Endothelial cell of umbilical vein (primary cell): ENCODE measurements around the gene HLA-DQA2. TPM values are rescaled to one million over a fixed set of nuclear protein-coding genes. Genes with fewer than 3 reads are reported as not detected.

Experiments used
- BruUV-seq: library from RNA; stranded (reverse); fragments of 400-500 nt; replicated peaks from 2 replicates; lab custom pipeline; 2021; lab: Mats Ljungman, UMichigan
- CTCF ChIA-PET: fragments of 300-600, 350-600 bp; sonication (Branson Sonifier 250); formaldehyde crosslinking; loops from one replicate; lab custom pipeline; 2021; ENCODE audit warnings: antibody characterized with exemption, inconsistent platforms; lab: Charles Lee
- POLR2A ChIA-PET: fragments of 300-600, 350-600 bp; sonication (Branson Sonifier 250); formaldehyde crosslinking; loops from one replicate; lab custom pipeline; 2021; ENCODE audit warnings: antibody characterized with exemption, inconsistent platforms; lab: Charles Lee
- DNase-seq: peaks from one replicate; pipeline ENCODE4 v3.0.0-alpha.2; 2011; ENCODE audit warnings: low read depth, low spot score
- FAIRE-seq: peaks from 2 replicates; lab custom pipeline; 2011; peaks lifted over from hg19 to GRCh38; lab: Jason Lieb, UNC
- H2AFZ ChIP-seq: 2 replicates; pipeline ENCODE4 v1.6.0; 2012; ENCODE audit warnings: low read depth, low read length, control low read depth, inconsistent platforms
- H3K27ac ChIP-seq: 2 replicates; pipeline ENCODE4 v1.5.1; 2011; ENCODE audit warnings: low read depth, mild to moderate bottlenecking, control low read depth, low read length, moderate library complexity; ENCODE audit not compliant: insufficient read depth
- H3K27me3 ChIP-seq, 2 experiments: 2 replicates each; pipeline versions ENCODE4 v1.6.0 to v1.6.1; 2011; ENCODE audit warnings: low read length in 2 of 2, mixed read lengths in 1 of 2; ENCODE audit not compliant: control insufficient read depth in 2 of 2, insufficient read depth in 2 of 2
- H3K36me3 ChIP-seq, 2 experiments: 2 replicates in 1 of 2; 3 replicates in 1 of 2; pipeline ENCODE4 v1.5.1; 2011; ENCODE audit warnings: low read length in 2 of 2, mild to moderate bottlenecking in 1 of 2, moderate library complexity in 1 of 2; ENCODE audit not compliant: control insufficient read depth in 2 of 2, insufficient read depth in 2 of 2; ENCODE audit errors: extremely low read depth in 1 of 2
- H3K4me1 ChIP-seq: 3 replicates; pipeline ENCODE4 v1.5.1; 2011; ENCODE audit warnings: mild to moderate bottlenecking, low read length; ENCODE audit not compliant: control insufficient read depth, insufficient read depth; ENCODE audit errors: extremely low read depth
- H3K4me2 ChIP-seq: 2 replicates; pipeline ENCODE4 v1.6.1; 2011; ENCODE audit warnings: low read length, control low read depth, mixed read lengths; ENCODE audit not compliant: insufficient read depth
- H3K4me3 ChIP-seq, 3 experiments: fragments of 200-600 bp in 1 of 3; sonication (generic), shearing (Covaris generic) in 1 of 3; replicated peaks in 1 of 3; 2 replicates each; pipeline ENCODE4 v1.5.1; 2011 to 2016; ENCODE audit warnings: control low read depth in 3 of 3, low read length in 3 of 3, mild to moderate bottlenecking in 2 of 3, inconsistent platforms in 1 of 3, low read depth in 1 of 3, moderate library complexity in 1 of 3; ENCODE audit not compliant: insufficient read depth in 1 of 3
- H3K79me2 ChIP-seq: 2 replicates; pipeline ENCODE4 v1.6.0; 2012; ENCODE audit warnings: low read length, inconsistent platforms; ENCODE audit not compliant: control insufficient read depth, insufficient read depth
- H3K9ac ChIP-seq: replicated peaks from 2 replicates; pipeline ENCODE3; 2011; ENCODE audit warnings: low read length, control low read depth; ENCODE audit not compliant: insufficient read depth; ENCODE audit errors: extremely low read depth
- H3K9me1 ChIP-seq: replicated peaks from 3 replicates; pipeline ENCODE4 v1.6.0; 2011; ENCODE audit warnings: mild to moderate bottlenecking, low read length; ENCODE audit not compliant: control insufficient read depth, insufficient read depth; ENCODE audit errors: extremely low read depth
- H3K9me3 ChIP-seq: replicated peaks from 2 replicates; pipeline ENCODE4 v1.5.1; 2012; ENCODE audit warnings: low read length, inconsistent platforms; ENCODE audit not compliant: control insufficient read depth, insufficient read depth
- H4K20me1 ChIP-seq: replicated peaks from 2 replicates; pipeline ENCODE3; 2011; ENCODE audit warnings: mild to moderate bottlenecking, low read length; ENCODE audit not compliant: control insufficient read depth, insufficient read depth; ENCODE audit errors: extremely low read depth
- CTCF ChIP-seq, 2 donors: IDR thresholded peaks; 1 replicate in 1 of 2; 2 replicates in 1 of 2; pipeline ENCODE4 v1.5.1; 2011; ENCODE audit warnings: low read length in 2 of 2, mild to moderate bottlenecking in 2 of 2, moderate library complexity in 2 of 2, control low read depth in 1 of 2, inconsistent platforms in 1 of 2, low read depth in 1 of 2; ENCODE audit not compliant: insufficient read depth in 1 of 2; ENCODE audit errors: extremely low read depth in 1 of 2
- FOS ChIP-seq: IDR thresholded peaks from 2 replicates; pipeline ENCODE4 v1.6.1; 2011; ENCODE audit warnings: mild to moderate bottlenecking, low read length, moderate library complexity, borderline replicate concordance; ENCODE audit not compliant: insufficient read depth
- GATA2 ChIP-seq: IDR thresholded peaks from 2 replicates; pipeline ENCODE4 v1.7.0; 2011; ENCODE audit warnings: low read depth, mild to moderate bottlenecking, moderate library complexity, mixed read lengths, low read length; ENCODE audit not compliant: insufficient read length, insufficient read depth
- JUN ChIP-seq: IDR thresholded peaks from 2 replicates; pipeline ENCODE4 v1.6.1; 2011; ENCODE audit warnings: borderline replicate concordance, low read depth; ENCODE audit not compliant: insufficient read length, insufficient read depth
- MAX ChIP-seq: IDR thresholded peaks from 2 replicates; pipeline ENCODE4 v1.6.1; 2011; ENCODE audit not compliant: insufficient read depth, insufficient read length
- MYC ChIP-seq: IDR thresholded peaks from one replicate; pipeline ENCODE4 v1.6.1; 2011; ENCODE audit warnings: mild to moderate bottlenecking, low read depth, low read length
- POLR2AphosphoS5 ChIP-seq: IDR thresholded peaks from 2 replicates; pipeline ENCODE4 v1.6.1; 2012; ENCODE audit warnings: low read depth, mild to moderate bottlenecking, control low read depth, low read length, moderate library complexity; ENCODE audit not compliant: insufficient read depth
- dilution Hi-C: fragments of 300-500 bp; cut with MboI; formaldehyde crosslinking; loops from one replicate; pipeline ENCODE4 v1.15.0; 2019; ENCODE audit warnings: low sequenced_read_pairs; ENCODE audit not compliant: extremely low pct_ligation_motif_present
- intact Hi-C: fragments of 100-400 bp; cut with micrococcal nuclease; formaldehyde crosslinking; loops from one replicate; pipeline ENCODE4 v1.10.0; 2022
- microRNA-seq: library from miRNA; unstranded; fragments of <30 nt; microRNA quantifications from one replicate; pipeline ENCODE4 v1.2.0, GENCODE V29; 2021; ENCODE audit warnings: borderline number of aligned reads, borderline replicate concordance
- polyA plus RNA-seq, 4 experiments: library from polyadenylated mRNA; depleted of rRNA in 3 of 4; stranded (reverse) in 3 of 4; unstranded in 1 of 4; fragments of >200 nt; gene quantifications; 2 replicates each; pipeline versions ENCODE4 v1.2.1 to v1.2.3, GENCODE V29; 2011 to 2012; ENCODE audit warnings: missing spikeins in 1 of 4
- small RNA-seq: library from RNA; depleted of rRNA; stranded (forward); fragments of <200 nt; gene quantifications from one replicate; pipeline ENCODE3, GENCODE V24; 2012; ENCODE audit warnings: low replicate concordance, low read depth; ENCODE audit not compliant: insufficient read depth, insufficient read length
- total RNA-seq: library from RNA; stranded (reverse); gene quantifications from 2 replicates; pipeline ENCODE4 v1.2.3, GENCODE V29; 2021

The HLA-DQA2 gene
- total and polyA plus RNA-seq, 2 donors (not counting 3 experiments of a cell fraction or from before 2014, with no cell fraction given), result not detected

- Histone ChIP-seq H3K9me1 (no peaks in the 10 kb centered on the region), H3K4me3 (no peak overlapping the region), H4K20me1 (no peaks in the 10 kb centered on the region), H3K9ac (no peak overlapping the region), H3K27ac (no peak overlapping the region), H2AFZ (no peak overlapping the region), H3K4me1 (no peaks in the 10 kb centered on the region), H3K79me2 (no peaks in the 10 kb centered on the region), H3K4me2 (no peak overlapping the region), H3K27me3 (peaks cover 43 to 65% of the 10 kb centered on the region in 2 experiments), H3K9me3 (no peaks in the 10 kb centered on the region), H3K36me3 (no peaks in the 10 kb centered on the region)
- no TSS peak for BruUV-seq
- DNase-seq (no peak), FAIRE-seq (no peak)
- TF ChIP-seq CTCF (IDR thresholded peaks at IDR 0.05; ENCODE audit: extremely low read depth in 1 of 2, insufficient read depth in 1 of 2, low read depth in 1 of 2, low read length in 2 of 2), result no peak
- no peak for TF ChIP-seq FOS
- no peak for TF ChIP-seq JUN
- no peak for TF ChIP-seq GATA2
- TF ChIP-seq MYC, result no peak
- TF ChIP-seq MAX, result no peak
- no peak for TF ChIP-seq POLR2AphosphoS5
- POLR2A ChIA-PET, result no interaction called here
- CTCF ChIA-PET, result interaction anchor here (0.7 to 2.4 kb wide), 8 partner anchors 9 to 549 kb away, joined by 3 to 15 read pairs (median 4); partner anchors contain the start of gene TAP2
- intact Hi-C loops, result loop anchor here (10.0 kb wide), 1 partner anchor 750 kb away; no protein-coding TSS in a partner anchor
- dilution Hi-C loops, result no loop called here
These were observed 53.3 kb downstream of the HLA-DQA2 start for GRCh38 chr6:32794510-32794909.

Small RNA genes within 50 kb of the gene (microRNA-seq; reads per million reads assigned to microRNA genes)
- not detected for gene MIR3135B

Small RNA genes within 50 kb of the gene (small RNA-seq; reads per million reads assigned to genes)
- gene MIR3135B, result not detected

Other genes starting within 250 kb of the HLA-DQA2 start
- not detected in 2 replicates for gene HLA-DRB5, start 211.1 kb upstream of the HLA-DQA2 start, total RNA-seq
- not detected in 2 replicates for gene HLA-DRB5, start 211.1 kb upstream of the HLA-DQA2 start, polyA plus RNA-seq
- gene HLA-DRB1, start 151.5 kb upstream of the HLA-DQA2 start, total RNA-seq, result not detected in 2 replicates
- not detected in 2 replicates for gene HLA-DRB1, start 151.5 kb upstream of the HLA-DQA2 start, polyA plus RNA-seq
- gene HLA-DQA1, start 104.0 kb upstream of the HLA-DQA2 start, total RNA-seq, result not detected in 2 replicates
- not detected in 2 replicates for gene HLA-DQA1, start 104.0 kb upstream of the HLA-DQA2 start, polyA plus RNA-seq
- not detected in 2 replicates for gene HLA-DQB1, start 74.7 kb upstream of the HLA-DQA2 start, total RNA-seq
- gene HLA-DQB1, start 74.7 kb upstream of the HLA-DQA2 start, polyA plus RNA-seq, result not detected in 2 replicates
- gene HLA-DQB2, start 22.1 kb downstream of the HLA-DQA2 start, total RNA-seq, result not detected in 2 replicates
- not detected in 2 replicates for gene HLA-DQB2, start 22.1 kb downstream of the HLA-DQA2 start, polyA plus RNA-seq
- gene HLA-DOB, start 75.6 kb downstream of the HLA-DQA2 start, total RNA-seq, result 0.44 and 0.46 TPM in 2 replicates
- 0.10 and 0.54 TPM in 2 replicates for gene HLA-DOB, start 75.6 kb downstream of the HLA-DQA2 start, polyA plus RNA-seq
- 49.7 and 57.8 TPM in 2 replicates for gene TAP2, start 97.3 kb downstream of the HLA-DQA2 start, total RNA-seq
- gene TAP2, start 97.3 kb downstream of the HLA-DQA2 start, polyA plus RNA-seq, result 14.1 and 18.4 TPM in 2 replicates
- gene PSMB8, start 102.7 kb downstream of the HLA-DQA2 start, total RNA-seq, result 25.7 and 40.1 TPM in 2 replicates
- gene PSMB8, start 102.7 kb downstream of the HLA-DQA2 start, polyA plus RNA-seq, result 41.3 and 49.4 TPM in 2 replicates
- 18.8 and 25.9 TPM in 2 replicates for gene TAP1, start 112.3 kb downstream of the HLA-DQA2 start, total RNA-seq
- gene TAP1, start 112.3 kb downstream of the HLA-DQA2 start, polyA plus RNA-seq, result 15.6 and 17.2 TPM in 2 replicates
- gene PSMB9, start 112.8 kb downstream of the HLA-DQA2 start, total RNA-seq, result 2.7 and 6.3 TPM in 2 replicates
- gene PSMB9, start 112.8 kb downstream of the HLA-DQA2 start, polyA plus RNA-seq, result 6.3 and 6.4 TPM in 2 replicates
- gene HLA-DMB, start 199.6 kb downstream of the HLA-DQA2 start, total RNA-seq, result 0.39 TPM in 1 of 2 replicates, not detected in the other
- gene HLA-DMB, start 199.6 kb downstream of the HLA-DQA2 start, polyA plus RNA-seq, result 0.75 and 1.1 TPM in 2 replicates
- 0.53 and 1.2 TPM in 2 replicates for gene HLA-DMA, start 211.7 kb downstream of the HLA-DQA2 start, total RNA-seq
- 7.7 and 10.9 TPM in 2 replicates for gene HLA-DMA, start 211.7 kb downstream of the HLA-DQA2 start, polyA plus RNA-seq
- 187 and 197 TPM in 2 replicates for gene BRD2, start 227.2 kb downstream of the HLA-DQA2 start, total RNA-seq
- gene BRD2, start 227.2 kb downstream of the HLA-DQA2 start, polyA plus RNA-seq, result 114 and 131 TPM in 2 replicates